Cardiac muscle cell (in vitro differentiated cells and primary cell): ENCODE data around the gene NMT1. TPM values are rescaled to one million over a fixed set of nuclear protein-coding genes. Genes with fewer than 3 reads are reported as not detected.

Source experiments
- DNase-seq, 2 donors: peaks; one replicate each; pipeline versions ENCODE4 v3.0.0 to v3.0.0-alpha.2; 2010 to 2017; ENCODE audit warnings: low read depth in 1 of 2, low spot score in 1 of 2
- H3K27ac ChIP-seq: fragments of 200-600 bp; sonication (generic); 2 replicates; pipeline ENCODE4 v1.5.1; 2016
- H3K27me3 ChIP-seq: fragments of 200-600 bp; sonication (generic); 2 replicates; pipeline ENCODE4 v1.6.0; 2016; ENCODE audit warnings: control low read depth
- H3K36me3 ChIP-seq: fragments of 200-600 bp; sonication (generic); 2 replicates; pipeline ENCODE4 v1.5.1; 2016; ENCODE audit warnings: control low read depth
- H3K4me1 ChIP-seq: fragments of 200-600 bp; sonication (generic); 2 replicates; pipeline ENCODE4 v1.8.1; 2017; ENCODE audit warnings: low read depth, mild to moderate bottlenecking, mixed run types
- H3K4me3 ChIP-seq: fragments of 200-600 bp; sonication (generic); 2 replicates; pipeline ENCODE4 v1.5.1; 2016; ENCODE audit warnings: mild to moderate bottlenecking
- H3K9me3 ChIP-seq: fragments of 200-600 bp; sonication (generic); 2 replicates; pipeline ENCODE4 v1.5.1; 2017; ENCODE audit warnings: low read depth, mild to moderate bottlenecking, control low read depth
- CTCF ChIP-seq: IDR thresholded peaks from 2 replicates; pipeline ENCODE4 v1.5.1; 2012; ENCODE audit warnings: low read depth, mild to moderate bottlenecking, low read length
- polyA plus RNA-seq: library from polyadenylated mRNA; unstranded; fragments of >200 nt; fragmentation: Nextera tagmentation; extraction: Ambion mirVana; gene quantifications from 2 replicates; pipeline ENCODE4 v1.2.1, GENCODE V29; 2016
- total RNA-seq: library from RNA; depleted of rRNA; stranded (reverse); fragments of >200 nt; gene quantifications from 2 replicates; pipeline ENCODE4 v1.2.3, GENCODE V29; 2016

Gene NMT1
- total and polyA plus RNA-seq, 2 experiments from 2014 or later, result 85.2 to 113 TPM

GRCh38 chr17:45087504-45087975, 26.4 kb downstream of the NMT1 start:
- no peak for DNase-seq
- peaks cover 65% of the 10 kb centered on the region for H3K36me3 ChIP-seq

GRCh38 chr17:45087978-45088377, 26.9 kb downstream of the NMT1 start:
- Histone ChIP-seq H3K27me3 (no peaks in the 10 kb centered on the region), H3K36me3 (peaks cover 65% of the 10 kb centered on the region), H3K9me3 (no peaks in the 10 kb centered on the region), H3K4me3 (no peak overlapping the region), H3K4me1 (no peaks in the 10 kb centered on the region), H3K27ac (no peak overlapping the region)
- no peak for DNase-seq
- TF ChIP-seq CTCF, result no peak

More at GRCh38 chr17:45087504-45087975, 26.4 kb downstream of the NMT1 start:
- no peak for TF ChIP-seq CTCF
- H3K27me3 ChIP-seq, result no peaks in the 10 kb centered on the region
- no peak overlapping the region for H3K27ac ChIP-seq
- H3K4me1 ChIP-seq, result no peaks in the 10 kb centered on the region
- H3K9me3 ChIP-seq, result no peaks in the 10 kb centered on the region
- no peak overlapping the region for H3K4me3 ChIP-seq

- Histone ChIP-seq H3K4me1 (no peaks in the 10 kb centered on the region), H3K9me3 (no peaks in the 10 kb centered on the region), H3K27me3 (no peaks in the 10 kb centered on the region), H3K4me3 (no peak overlapping the region), H3K36me3 (peaks cover 64% of the 10 kb centered on the region), H3K27ac (no peak overlapping the region)
- DNase-seq, result no peak
- no peak for TF ChIP-seq CTCF
These were observed 27.6 kb downstream of the NMT1 start for GRCh38 chr17:45088741-45089140.

- no peak for DNase-seq
- Histone ChIP-seq H3K27me3 (no peaks in the 10 kb centered on the region), H3K27ac (no peak overlapping the region), H3K4me3 (no peak overlapping the region), H3K9me3 (no peaks in the 10 kb centered on the region), H3K36me3 (peaks cover 59% of the 10 kb centered on the region), H3K4me1 (no peaks in the 10 kb centered on the region)
- TF ChIP-seq CTCF, result no peak
These were observed 29.6 kb downstream of the NMT1 start for GRCh38 chr17:45090711-45091110.

GRCh38 chr17:45091778-45092425, 30.8 kb downstream of the NMT1 start:
- Histone ChIP-seq H3K4me3 (no peak overlapping the region), H3K27ac (no peak overlapping the region), H3K9me3 (no peaks in the 10 kb centered on the region), H3K4me1 (no peaks in the 10 kb centered on the region), H3K36me3 (peaks cover 62% of the 10 kb centered on the region), H3K27me3 (no peaks in the 10 kb centered on the region)
- DNase-seq, result peak in 1 of 2 donors; percentile 32
- no peak for TF ChIP-seq CTCF
